GM23248 (cell line): Measurements from ENCODE around the gene GFAP. TPM values are rescaled to one million over a fixed set of nuclear protein-coding genes. Genes with fewer than 3 reads are reported as not detected.

ENCODE experiments used
- DNase-seq: peaks from one replicate; pipeline ENCODE4 v3.0.0-alpha.2; 2015
- H2AFZ ChIP-seq: fragments of 200-600 bp; sonication (generic); 2 replicates; pipeline ENCODE4 v1.6.1; 2016; ENCODE audit warnings: antibody characterized with exemption
- H3F3A ChIP-seq: fragments of 200-600 bp; sonication (generic); 2 replicates; pipeline ENCODE4 v1.6.1; 2016; ENCODE audit warnings: mild to moderate bottlenecking, antibody characterized with exemption, mixed run types; ENCODE audit not compliant: insufficient read depth
- H3K27ac ChIP-seq: fragments of 200-600 bp; sonication (generic); 2 replicates; pipeline ENCODE4 v1.5.1; 2016; ENCODE audit warnings: mild to moderate bottlenecking
- H3K27me3 ChIP-seq: fragments of 200-600 bp; sonication (generic); replicated peaks from 2 replicates; pipeline ENCODE4 v1.6.1; 2016; ENCODE audit warnings: mild to moderate bottlenecking; ENCODE audit not compliant: insufficient read depth
- H3K36me3 ChIP-seq: fragments of 200-600 bp; sonication (generic); 2 replicates; pipeline ENCODE4 v1.6.1; 2016; ENCODE audit warnings: low read depth, mild to moderate bottlenecking
- H3K4me1 ChIP-seq: fragments of 200-600 bp; sonication (generic); 2 replicates; pipeline ENCODE4 v1.6.1; 2016; ENCODE audit warnings: mild to moderate bottlenecking; ENCODE audit not compliant: insufficient read depth
- H3K4me2 ChIP-seq: fragments of 200-600 bp; sonication (generic); one replicate; pipeline ENCODE4 v1.6.1; 2016; ENCODE audit warnings: mild to moderate bottlenecking; ENCODE audit not compliant: unreplicated experiment
- H3K4me3 ChIP-seq: fragments of 200-600 bp; sonication (generic); 2 replicates; pipeline ENCODE4 v1.5.1; 2016; ENCODE audit warnings: mild to moderate bottlenecking
- H3K79me2 ChIP-seq: fragments of 200-600 bp; sonication (generic); 2 replicates; pipeline ENCODE4 v1.6.1; 2016; ENCODE audit warnings: mild to moderate bottlenecking; ENCODE audit not compliant: insufficient read depth
- H3K9ac ChIP-seq: fragments of 200-600 bp; sonication (generic); 2 replicates; pipeline ENCODE4 v1.6.1; 2016; ENCODE audit warnings: mild to moderate bottlenecking
- H3K9me2 ChIP-seq: fragments of 200-600 bp; sonication (generic); 2 replicates; pipeline ENCODE4 v1.6.1; 2016; ENCODE audit warnings: mixed run types, mild to moderate bottlenecking, moderate library complexity; ENCODE audit not compliant: insufficient read depth
- H3K9me3 ChIP-seq: fragments of 200-600 bp; sonication (generic); one replicate; pipeline ENCODE4 v1.6.1; 2017; ENCODE audit warnings: low read depth
- H4K20me1 ChIP-seq: fragments of 200-600 bp; sonication (generic); 2 replicates; pipeline ENCODE4 v1.6.0; 2016; ENCODE audit not compliant: insufficient read depth
- EZH2 ChIP-seq: fragments of 200-600 bp; sonication (generic); IDR thresholded peaks from 2 replicates; pipeline ENCODE4 v1.6.1; 2018; ENCODE audit warnings: antibody characterized with exemption, mild to moderate bottlenecking; ENCODE audit not compliant: insufficient read depth, poor library complexity, severe bottlenecking
- EZH2phosphoT487 ChIP-seq: fragments of 200-600 bp; sonication (generic); IDR thresholded peaks from 2 replicates; pipeline ENCODE4 v1.6.1; 2018; ENCODE audit warnings: antibody characterized with exemption, moderate library complexity, mild to moderate bottlenecking, low read depth; ENCODE audit not compliant: insufficient read depth
- WGBS, 2 experiments: methylation state at CpG; one replicate each; pipeline ENCODE4 v1.1.6; 2015 to 2017; ENCODE audit warnings: low lambda C conversion rate in 2 of 2, low coverage in 1 of 2; ENCODE audit errors: missing lambda C conversion rate in 2 of 2; 5-methylcytosine and 5-hydroxymethylcytosine counted together
- in situ Hi-C: fragments of 300-500 bp; cut with MboI; formaldehyde crosslinking; loops from 2 replicates; pipeline ENCODE4 v1.15.0; 2020
- polyA plus RNA-seq: library from polyadenylated mRNA; unstranded; fragments of >200 nt; fragmentation: Nextera tagmentation; extraction: Ambion mirVana; gene quantifications from 2 replicates; pipeline ENCODE4 v1.2.1, GENCODE V29; 2016
- total RNA-seq: library from RNA; depleted of rRNA; stranded (reverse); fragments of >200 nt; shearing (Covaris generic); gene quantifications from 2 replicates; pipeline ENCODE4 v1.2.3, GENCODE V29; 2014

GFAP gene
- total and polyA plus RNA-seq, 2 experiments from 2014 or later, result 0.49 TPM; not detected in 1

DNA sequence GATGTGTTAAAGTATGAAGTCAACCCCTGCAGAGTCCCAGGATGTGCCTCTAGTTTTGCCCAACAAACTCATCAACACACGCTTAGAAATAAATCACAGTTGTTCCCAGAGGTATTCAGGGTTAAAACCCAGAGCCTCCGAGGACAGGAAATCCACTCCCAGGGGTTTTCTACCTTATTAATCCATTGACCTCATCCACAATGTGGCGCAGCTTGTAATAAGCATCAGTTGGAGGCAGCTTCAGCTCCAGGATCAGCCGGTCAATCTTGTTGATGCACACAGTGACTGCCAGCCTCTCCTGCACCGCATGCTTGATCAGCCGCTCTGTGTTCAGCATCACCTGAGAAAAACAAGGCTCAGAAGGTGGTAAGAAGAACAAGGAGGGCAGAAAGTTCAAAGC is 39.5 kb downstream of the GFAP start:
- TF ChIP-seq EZH2, result no peak
- TF ChIP-seq EZH2phosphoT487, result no peak
- no peak overlapping the region for H3K9ac ChIP-seq
- DNase-seq, result no peak
- H3K9me2 ChIP-seq, result no peaks in the 10 kb centered on the region
- WGBS, 2 experiments, result 96 to 97% methylated on average over 6 of the region's 6 CpGs
- no peaks in the 10 kb centered on the region for H3K4me1 ChIP-seq
- H3K79me2 ChIP-seq, result 0 out of 2 replicates have a peak, but pooled peaks cover 12% of the 10 kb centered on the region
- H3K27ac ChIP-seq, result no peak overlapping the region
- peaks cover 51% of the 10 kb centered on the region for H3K36me3 ChIP-seq
- H3F3A ChIP-seq, result peaks cover 9% of the 10 kb centered on the region
- no peaks in the 10 kb centered on the region for H3K27me3 ChIP-seq
- H3K9me3 ChIP-seq, result no peaks in the 10 kb centered on the region
- H4K20me1 ChIP-seq, result no peaks in the 10 kb centered on the region
- no peak overlapping the region for H3K4me2 ChIP-seq
- no peak overlapping the region for H3K4me3 ChIP-seq
- H2AFZ ChIP-seq, result no peak overlapping the region
- in situ Hi-C loops, result no loop called here

DNA sequence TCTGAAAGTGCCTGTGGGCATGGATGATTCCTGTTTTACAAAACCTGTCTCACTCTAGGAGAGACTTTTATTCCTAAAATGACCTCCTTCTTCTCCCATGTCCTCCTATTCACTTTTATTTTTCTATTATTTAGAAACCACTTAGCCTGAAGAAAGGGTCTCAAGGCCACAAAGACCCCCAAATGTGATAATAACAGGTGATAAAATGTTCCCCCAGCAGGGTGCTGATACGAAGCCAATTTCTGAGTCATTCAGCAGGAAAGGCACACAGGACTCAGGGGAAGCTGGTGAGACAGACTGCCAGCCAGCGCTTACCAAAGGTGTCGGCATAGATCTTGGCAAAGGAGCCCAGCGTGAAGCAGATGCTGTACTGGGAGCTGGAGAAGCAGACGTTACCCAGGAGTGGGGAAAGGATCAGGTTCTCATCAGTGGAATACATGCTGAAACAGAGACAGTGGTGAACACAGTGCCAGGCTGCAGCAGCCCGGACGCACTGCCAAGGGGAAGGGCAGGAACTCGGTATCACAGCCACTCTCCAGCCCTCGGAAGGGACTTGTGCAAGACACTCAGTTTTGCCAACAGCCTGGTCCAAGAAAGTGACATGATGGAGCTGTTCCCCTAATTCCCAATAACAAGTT is 43.0 kb downstream of the GFAP start:
- Histone ChIP-seq H4K20me1 (no peaks in the 10 kb centered on the region), H3K27me3 (no peaks in the 10 kb centered on the region), H3K79me2 (0 out of 2 replicates have a peak, but pooled peaks cover 2% of the 10 kb centered on the region), H3K9me2 (no peaks in the 10 kb centered on the region), H3K4me2 (no peak overlapping the region), H3K9me3 (no peaks in the 10 kb centered on the region), H3K27ac (no peak overlapping the region), H3K4me3 (no peak overlapping the region), H3K9ac (no peak overlapping the region), H3F3A (peaks cover 6% of the 10 kb centered on the region; the same call in 1 of the 2 replicates), H2AFZ (no peak overlapping the region), H3K4me1 (no peaks in the 10 kb centered on the region), H3K36me3 (peaks cover 29% of the 10 kb centered on the region; the same call in 1 of the 2 replicates)
- TF ChIP-seq EZH2, result no peak
- TF ChIP-seq EZH2phosphoT487, result no peak
- DNase-seq, result peak; percentile 5
- WGBS, 2 experiments, result 56 to 60% methylated on average over 9 of the region's 9 CpGs
- in situ Hi-C loops, result no loop called here

GRCh38 chr17:44871556-44871955 is 43.7 kb downstream of the GFAP start:
- H4K20me1 ChIP-seq, result no peaks in the 10 kb centered on the region
- no peak overlapping the region for H2AFZ ChIP-seq
- H3K9me3 ChIP-seq, result no peaks in the 10 kb centered on the region
- peaks cover 11% of the 10 kb centered on the region; the same call in 1 of the 2 replicates for H3F3A ChIP-seq
- H3K4me2 ChIP-seq, result no peak overlapping the region
- peaks cover under 1% of the 10 kb centered on the region; the same call in 1 of the 2 replicates for H3K4me1 ChIP-seq
- H3K9ac ChIP-seq, result no peak overlapping the region
- H3K27me3 ChIP-seq, result no peaks in the 10 kb centered on the region
- no peak overlapping the region for H3K27ac ChIP-seq
- H3K4me3 ChIP-seq, result no peak overlapping the region
- TF ChIP-seq EZH2phosphoT487, result no peak
- no peak for TF ChIP-seq EZH2
- 99% methylated on average over 12 of the region's 12 CpGs for WGBS, 2 experiments
- H3K9me2 ChIP-seq, result no peaks in the 10 kb centered on the region
- peaks cover 24% of the 10 kb centered on the region; the same call in 1 of the 2 replicates for H3K36me3 ChIP-seq
- no peaks in the 10 kb centered on the region for H3K79me2 ChIP-seq
- DNase-seq, result no peak
- in situ Hi-C loops, result no loop called here

GRCh38 chr17:44867841-44868240 is 47.5 kb downstream of the GFAP start:
- H3K9me2 ChIP-seq, result no peaks in the 10 kb centered on the region
- H4K20me1 ChIP-seq, result no peaks in the 10 kb centered on the region
- no peaks in the 10 kb centered on the region for H3K79me2 ChIP-seq
- TF ChIP-seq EZH2, result no peak
- TF ChIP-seq EZH2phosphoT487, result no peak
- in situ Hi-C loops, result no loop called here
- peaks cover 23% of the 10 kb centered on the region; the same call in 1 of the 2 replicates for H3K36me3 ChIP-seq
- H3K9me3 ChIP-seq, result no peaks in the 10 kb centered on the region
- H3K27me3 ChIP-seq, result no peaks in the 10 kb centered on the region
- WGBS, 2 experiments, result 98 to 100% methylated on average over 3 of the region's 3 CpGs
- no peak overlapping the region for H3K9ac ChIP-seq
- peaks cover 25% of the 10 kb centered on the region; the same call in 1 of the 2 replicates for H3F3A ChIP-seq
- H3K4me2 ChIP-seq, result no peak overlapping the region
- no peak overlapping the region for H2AFZ ChIP-seq
- H3K27ac ChIP-seq, result no peak overlapping the region
- H3K4me3 ChIP-seq, result no peak overlapping the region
- peaks cover 14% of the 10 kb centered on the region for H3K4me1 ChIP-seq
- DNase-seq, result no peak
